Inflammatory macrophage (primary cell): ENCODE results near the gene CRHBP.
"Not testable (repeated sequence)": the region's sequence is repeated elsewhere in the genome, so short reads cannot be mapped to it uniquely, and the experiment has no call there.

ENCODE experiments used
- DNase-seq, 2 donors: peaks; one replicate each; pipeline ENCODE4 v3.0.0-alpha.2; 2020 to 2022

CRHBP gene

DNA sequence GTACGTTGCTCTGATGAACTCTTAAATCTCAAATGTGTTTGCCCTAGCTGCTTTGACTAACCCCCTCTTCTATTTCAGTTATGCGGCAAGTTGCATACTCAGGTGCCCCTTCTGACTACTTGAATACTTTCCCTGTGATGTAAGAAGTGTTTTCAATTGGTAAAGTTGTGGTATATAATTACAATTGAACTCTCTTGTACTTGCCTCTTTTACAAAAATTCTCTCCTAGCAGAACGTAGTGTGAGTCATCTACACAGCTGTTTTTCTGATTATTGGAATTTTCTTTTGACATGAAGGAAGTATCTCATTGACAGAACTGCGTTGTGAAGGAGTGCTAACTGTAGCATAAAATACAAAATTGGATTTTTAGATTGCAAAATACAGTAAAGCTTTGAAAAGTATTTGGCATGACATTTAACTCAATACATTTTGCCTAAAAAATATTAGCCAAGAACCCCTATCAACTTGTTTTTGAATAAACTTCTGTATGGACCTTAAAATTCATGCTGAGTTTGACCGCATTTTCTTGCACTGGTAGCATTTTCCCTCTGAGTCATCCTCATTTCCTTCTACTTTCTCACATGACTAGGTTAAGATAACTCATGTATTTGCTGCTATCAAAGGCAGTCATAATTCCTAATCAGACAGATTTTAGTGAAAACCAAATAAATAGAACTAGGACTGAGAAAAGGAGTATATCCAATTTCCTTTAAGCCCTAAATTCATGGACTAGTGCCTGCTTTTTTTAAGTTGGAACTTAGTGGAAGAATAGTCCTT, 6.3 kb downstream of the CRHBP start:
- peak; percentile 60 to 66 for DNase-seq

DNA sequence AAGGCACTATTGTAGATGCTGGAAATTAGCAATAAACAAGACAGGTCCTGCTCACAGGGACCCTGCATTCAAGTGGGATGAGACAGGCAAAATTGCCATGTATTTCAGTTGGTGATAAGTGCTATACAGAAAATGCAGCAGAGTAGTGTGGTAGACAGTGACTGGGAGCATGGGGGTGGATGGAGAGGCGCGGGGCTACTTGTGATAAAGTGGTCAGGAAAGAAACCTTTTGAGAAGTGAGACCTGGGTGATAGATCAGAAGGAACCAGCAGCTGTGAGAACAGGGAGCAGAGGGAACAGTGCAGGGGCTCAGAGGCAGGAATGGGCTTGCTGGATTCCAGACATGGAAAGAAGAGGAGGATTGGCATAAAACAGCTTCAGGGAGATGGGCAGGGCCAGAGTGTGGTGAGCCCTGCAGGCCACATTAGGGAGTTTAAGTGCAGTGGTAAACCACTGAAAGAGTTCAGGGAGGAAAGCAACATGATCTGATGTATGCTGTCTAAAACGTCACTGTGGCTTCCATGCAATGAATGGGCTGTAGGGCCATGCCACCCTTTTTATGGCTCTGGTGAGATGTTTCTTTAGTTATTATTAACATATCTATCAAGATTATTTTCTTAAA, 7.3 kb downstream of the CRHBP start:
- no peak for DNase-seq

DNA sequence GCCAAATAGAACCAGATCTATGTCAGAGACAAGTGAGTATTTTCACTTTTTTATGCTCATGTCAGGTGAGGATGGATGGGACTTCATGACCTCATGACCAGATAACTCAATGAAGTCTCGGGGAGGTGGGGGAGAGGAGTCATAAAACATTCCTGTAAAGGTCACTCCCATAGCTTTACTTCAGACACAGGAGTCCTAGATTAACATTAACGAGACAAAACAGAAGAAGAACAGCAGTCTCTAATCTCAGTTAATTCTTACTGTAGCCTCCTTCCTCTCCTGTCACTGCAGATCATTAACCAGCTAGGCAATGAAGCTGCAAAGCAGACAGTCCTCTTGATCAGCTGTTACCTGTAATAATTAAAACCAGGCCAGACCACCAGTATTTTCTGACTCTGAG, 11.2 kb downstream of the CRHBP start:
- DNase-seq = no peak

DNA sequence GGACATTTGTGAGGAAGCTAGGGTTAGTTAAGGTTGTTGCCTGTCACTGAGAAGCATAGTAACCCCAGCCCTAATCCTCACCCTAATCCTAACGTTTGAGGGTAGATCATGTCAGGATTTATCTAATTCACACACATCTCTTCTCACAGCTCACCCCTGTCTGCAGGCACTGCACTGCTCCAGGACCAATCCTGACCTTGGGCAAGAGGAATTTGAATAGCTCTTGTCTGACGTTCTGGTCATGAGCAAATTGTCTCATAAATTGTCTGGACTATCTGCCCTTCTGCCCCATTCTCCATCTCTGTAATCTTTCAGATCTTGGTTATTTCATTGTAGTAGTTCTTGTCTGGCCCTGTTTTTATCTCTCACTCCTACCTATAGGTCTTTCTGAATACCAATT, 18.7 kb downstream of the CRHBP start:
- DNase-seq = no peak

DNA sequence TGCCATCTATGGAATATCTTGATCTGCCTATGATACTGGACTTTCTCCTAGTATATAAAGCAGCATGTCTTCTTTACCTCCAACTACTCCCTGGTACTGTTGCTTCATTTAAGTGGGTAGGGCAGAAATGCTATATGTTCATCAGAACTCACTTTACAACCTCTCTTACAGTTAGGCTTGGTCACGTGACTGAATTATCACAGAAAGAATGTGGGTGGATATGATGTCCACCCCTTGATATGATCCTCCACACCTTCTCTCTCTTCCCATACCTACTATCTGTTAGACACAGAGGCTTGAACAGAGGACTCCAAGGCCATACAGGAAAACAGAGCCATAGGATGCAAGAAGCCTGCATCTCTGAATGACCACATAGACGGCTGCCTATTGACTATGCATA, 19.8 kb downstream of the CRHBP start:
- no peak for DNase-seq

DNA sequence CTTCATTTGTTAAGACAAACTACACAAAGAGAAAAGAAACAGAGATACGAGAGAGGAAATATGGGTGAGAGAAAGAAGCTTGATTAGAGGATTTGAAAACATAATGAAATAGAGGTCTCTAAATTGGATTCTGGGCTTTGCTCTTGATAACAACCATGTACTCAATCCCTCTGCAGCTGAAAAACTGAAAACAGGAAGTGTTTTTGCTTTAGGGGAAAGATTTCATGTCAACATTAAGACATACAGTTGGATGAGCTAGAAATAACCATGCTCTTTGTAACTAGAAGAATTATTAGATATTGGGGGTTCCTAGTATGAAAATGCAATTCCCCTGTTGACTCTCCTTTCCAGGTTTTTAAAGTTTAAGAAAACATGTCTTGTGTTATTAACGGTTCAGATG, 21.9 kb downstream of the CRHBP start:
- peak in 1 of 2 donors; percentile 24 for DNase-seq

DNA sequence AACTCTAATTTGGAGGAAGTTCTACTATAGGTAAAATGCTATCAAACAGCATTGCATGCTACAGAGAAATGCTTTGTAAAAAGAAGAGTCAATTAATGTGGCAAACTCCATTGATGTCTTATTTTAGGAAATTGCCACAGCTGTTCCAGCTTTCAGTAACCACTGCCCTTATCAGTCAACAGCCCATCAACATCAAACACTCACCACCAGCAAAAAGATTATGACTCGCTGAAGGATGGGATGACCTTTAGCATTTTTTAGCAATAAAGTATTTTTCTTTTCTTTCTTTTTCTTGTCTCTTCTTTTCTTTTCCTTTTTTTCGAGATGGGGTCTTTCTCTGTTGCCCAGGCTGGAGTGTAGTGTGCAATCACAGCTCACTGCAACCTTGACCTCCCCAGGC, 26.0 kb downstream of the CRHBP start:
- no peak for DNase-seq

DNA sequence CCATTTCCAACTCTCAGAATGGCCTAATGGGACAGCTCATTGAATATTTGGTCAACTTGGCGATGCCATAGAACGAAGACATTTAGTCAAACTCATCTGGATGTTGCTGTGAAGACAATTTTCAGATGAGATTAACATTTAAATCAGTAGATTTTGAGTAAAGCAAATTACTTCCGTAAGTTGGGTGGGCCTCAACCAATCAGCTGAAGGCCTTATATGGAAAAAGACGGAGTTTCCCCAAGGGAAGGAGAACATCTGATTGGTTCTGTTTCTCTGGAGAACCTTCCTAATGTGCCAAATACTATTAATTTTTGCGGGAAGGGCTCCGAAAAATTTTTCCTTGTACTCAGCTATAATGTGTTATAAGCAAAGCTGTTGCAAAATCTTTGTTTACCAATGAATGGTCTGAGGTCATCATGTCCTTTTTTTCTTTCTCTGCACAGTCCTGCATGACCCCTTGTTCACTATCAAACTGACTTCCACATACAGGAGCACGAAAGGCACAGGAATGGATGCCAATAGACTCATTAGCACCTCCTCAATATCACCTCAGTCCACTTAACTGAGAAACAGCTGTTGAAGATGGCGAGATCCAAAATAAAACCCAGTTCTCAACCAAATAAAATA, 27.8 kb downstream of the CRHBP start:
- DNase-seq = no peak

DNA sequence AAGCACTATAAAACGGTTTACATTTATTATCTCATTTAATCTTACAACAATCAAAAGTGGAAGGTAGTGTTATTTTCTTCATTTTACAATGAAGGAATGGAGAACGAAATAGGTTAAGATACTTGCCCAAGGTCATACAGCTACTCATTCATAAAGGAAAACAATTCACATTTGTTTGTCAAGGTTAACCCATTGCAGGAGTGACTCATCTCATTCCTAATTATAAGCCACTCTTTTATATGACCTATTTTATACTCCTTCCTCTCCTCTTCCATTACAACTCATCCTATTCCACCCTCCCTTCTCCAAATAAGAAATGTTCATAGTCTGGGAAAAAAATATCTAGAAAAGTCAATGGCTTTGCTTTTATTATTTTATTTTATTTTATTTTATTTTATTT, 29.6 kb downstream of the CRHBP start:
- DNase-seq = no peak

DNA sequence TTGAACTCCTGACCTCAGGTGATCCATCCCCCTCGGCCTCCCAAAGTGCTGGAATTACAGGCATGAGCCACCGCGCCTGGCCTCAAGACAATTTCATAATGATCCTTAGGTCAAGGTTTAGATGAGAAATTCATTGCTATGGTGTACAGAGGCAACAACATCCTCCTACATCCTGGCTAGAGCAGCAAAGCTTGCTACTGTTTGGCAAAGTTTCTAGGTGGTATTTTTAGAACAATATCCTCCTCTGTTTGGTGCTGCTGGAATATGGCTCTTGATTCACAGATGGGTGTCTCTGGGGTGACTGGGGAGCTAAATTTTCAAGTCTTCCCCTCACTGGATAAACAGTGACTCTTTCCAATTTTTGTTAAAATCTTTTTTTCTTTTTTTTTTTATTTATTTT, 30.6 kb downstream of the CRHBP start:
- no peak for DNase-seq

DNA sequence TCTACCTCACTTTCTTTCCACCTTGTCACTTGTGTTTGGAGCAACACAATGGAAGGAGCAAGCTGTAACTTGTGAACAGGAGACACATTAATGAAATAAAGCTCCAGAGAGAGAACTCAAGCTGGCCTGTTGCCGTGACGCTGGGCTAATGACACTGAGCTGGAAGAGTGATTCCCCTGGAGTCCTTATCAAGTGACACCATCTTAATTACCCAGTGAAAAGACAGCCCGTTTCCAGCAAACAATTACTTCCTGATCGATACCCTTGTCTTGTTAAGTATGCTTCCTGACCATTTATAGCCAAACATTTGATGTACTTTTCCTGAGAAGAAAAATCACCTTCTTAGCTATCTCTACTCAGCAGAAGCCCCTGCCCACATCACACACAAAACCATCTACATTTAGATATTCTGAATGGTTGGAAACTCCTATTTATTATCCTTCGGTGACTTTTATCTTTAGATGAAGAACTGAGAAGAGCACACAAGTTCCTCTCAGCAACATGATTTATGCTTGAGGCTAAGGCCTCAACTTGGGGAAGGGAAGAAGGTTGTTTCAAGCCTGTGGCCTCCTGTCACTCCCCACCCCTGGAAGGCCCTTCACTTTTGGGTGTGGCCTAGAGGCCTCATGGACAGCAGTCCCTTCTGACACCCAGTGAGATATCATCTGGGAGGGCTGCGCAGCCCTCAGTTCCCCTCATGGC, 34.1 kb downstream of the CRHBP start:
- DNase-seq = no peak

DNA sequence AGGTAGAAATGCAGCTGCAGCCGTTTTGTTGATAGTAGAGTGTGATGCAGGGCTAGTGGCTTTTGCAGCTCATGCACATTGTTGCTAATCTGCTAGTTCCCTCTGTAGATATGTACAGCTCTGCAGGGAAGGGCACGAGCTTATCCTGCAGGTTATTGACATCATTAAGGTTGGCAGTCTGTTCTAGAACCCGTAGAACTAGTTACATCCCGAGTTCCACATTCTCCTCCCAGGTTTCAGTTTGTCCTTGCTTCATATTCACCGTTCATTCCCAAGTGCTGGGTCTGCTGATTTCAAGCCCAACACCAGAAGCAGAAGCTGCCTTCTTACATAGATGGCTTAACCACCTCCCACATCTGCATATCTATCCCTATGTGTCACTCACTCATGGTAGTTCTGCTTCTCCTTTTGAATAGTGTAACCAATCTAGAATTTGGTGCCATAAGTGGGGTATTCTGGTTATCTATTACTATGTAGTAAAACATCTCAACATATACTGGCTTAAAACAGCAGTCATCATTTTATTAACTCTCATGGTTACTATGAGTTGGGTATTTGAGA, 38.1 kb downstream of the CRHBP start:
- DNase-seq = peak; percentile 85

DNA sequence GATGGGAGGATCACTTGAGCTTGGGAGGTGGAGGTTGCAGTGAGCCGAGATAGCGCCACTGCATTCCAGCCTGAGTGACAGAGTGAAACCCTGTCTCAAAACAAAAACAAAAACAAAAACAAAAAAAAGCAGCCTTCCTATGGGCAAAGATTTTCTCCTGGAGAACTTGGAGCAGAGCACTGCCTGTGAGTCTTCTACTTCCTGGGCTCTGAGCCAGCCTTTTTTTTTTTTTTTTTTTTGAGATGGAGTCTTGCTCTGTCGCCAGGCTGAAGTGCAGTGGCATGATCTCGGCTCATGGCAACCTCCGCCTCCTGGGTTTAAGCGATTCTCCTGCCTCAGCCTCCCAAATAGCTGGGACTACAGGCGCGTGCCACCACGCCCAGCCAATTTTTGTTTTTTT, 40.6 kb downstream of the CRHBP start:
- DNase-seq = not testable (repeated sequence)

DNA sequence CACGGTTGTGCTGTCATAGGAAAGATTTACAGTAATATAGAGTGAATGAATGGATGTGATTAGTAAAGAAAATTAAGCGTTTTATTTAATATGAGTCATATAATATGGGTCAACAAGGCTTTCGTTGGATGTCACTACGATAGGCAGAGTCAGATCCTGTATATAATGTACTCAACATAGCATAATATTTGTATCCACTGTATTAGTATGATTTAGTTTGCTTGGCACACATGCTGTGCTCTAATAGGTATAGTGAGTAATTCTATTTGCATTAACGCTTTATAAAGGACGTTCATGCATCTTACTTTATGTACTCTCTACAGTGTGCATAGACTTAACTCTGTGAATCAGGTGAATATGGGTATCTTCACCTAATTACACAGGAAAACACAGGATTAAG, 41.5 kb downstream of the CRHBP start:
- DNase-seq = no peak

DNA sequence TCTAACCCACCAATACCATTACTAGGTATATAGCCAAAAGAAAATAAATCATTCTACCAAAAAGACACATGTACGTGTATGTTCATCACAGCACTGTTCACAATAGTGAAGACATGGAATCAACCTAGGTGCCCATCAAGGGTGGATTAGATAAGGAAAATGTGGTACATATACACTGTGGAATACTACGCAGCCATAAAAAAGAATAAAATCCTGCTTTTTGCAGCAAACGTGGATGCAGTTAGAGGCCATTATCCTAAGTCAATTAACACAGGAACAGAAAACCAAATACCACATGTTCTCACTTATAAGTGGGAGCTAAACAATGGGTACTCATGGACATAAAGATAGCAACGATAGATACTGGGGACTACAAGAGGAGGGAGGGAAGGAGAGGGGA, 45.4 kb downstream of the CRHBP start:
- not testable (repeated sequence) for DNase-seq

DNA sequence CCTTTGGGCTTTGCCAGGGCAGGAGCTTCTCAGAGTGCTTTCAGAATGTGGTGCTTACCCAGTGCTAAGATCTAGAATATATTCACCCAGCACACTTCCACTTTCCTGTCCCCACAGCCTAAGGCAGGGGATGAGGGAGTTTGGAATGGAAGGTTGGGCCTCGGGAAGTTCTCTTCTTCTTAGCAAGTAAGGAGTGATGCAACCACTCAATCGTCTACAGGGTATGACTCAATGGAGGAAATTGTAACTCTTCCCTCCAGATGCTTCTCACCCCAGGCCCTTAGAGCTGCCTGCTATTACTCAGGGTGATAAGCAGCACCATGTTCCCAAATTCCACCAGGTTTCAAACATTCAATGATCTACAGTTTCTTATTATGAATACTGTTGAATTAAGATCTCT, 46.6 kb downstream of the CRHBP start:
- peak; percentile 80 to 83 for DNase-seq

DNA sequence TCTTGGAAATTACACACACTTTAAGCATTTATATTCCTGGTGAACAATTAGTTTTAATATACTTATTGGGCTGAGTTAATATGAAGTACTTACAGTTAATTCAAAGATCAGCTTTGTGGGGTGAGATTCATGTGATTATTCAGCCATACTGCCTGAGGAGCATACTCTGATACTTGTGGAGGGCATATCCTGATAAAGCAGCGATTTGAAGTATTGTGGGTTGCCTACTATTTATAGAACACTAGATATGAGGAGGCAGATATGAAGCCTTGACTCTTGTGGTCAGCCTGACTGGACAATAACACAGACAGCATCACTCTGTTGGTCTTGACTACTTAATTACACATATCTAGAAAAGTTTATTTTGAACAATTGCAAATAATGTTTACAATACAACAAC, 50.4 kb downstream of the CRHBP start:
- no peak for DNase-seq

DNA sequence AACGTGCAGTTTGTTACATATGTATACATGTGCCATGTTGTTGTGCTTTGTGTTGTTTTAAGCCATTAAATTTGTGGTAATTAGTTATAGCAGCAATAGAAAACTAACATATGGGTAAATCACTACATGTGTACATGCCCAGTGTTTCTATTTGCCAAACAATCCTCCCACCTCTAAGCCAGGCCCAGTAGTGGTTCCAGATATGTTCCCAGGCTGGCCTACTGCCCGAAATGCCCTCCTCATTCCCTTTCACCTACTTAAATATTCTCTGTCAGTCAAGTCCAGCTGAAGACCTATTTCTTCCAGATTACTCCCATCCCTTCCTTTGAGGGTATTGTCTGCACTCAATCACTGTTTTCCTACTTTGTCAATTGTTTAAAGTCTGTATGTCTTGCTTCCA, 53.3 kb downstream of the CRHBP start:
- DNase-seq = no peak

DNA sequence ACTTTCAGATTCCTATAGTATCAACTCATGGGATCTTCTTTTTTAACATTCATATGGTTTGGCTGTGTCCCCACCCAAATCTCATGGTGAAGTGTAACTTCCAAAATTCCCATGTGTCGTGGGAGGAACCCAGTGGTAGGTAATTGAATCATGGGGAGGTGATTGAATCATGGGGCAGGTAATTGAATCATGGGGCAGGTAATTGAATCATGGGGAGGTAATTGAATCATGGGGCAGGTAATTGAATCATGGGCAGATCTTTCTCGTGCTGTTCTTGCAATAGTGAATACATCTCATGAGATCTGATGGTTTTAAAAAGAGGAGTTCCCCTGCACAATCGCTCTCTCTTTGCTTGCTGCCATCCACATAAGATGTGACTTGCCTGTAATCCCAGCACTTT, 55.6 kb downstream of the CRHBP start:
- DNase-seq = no peak

DNA sequence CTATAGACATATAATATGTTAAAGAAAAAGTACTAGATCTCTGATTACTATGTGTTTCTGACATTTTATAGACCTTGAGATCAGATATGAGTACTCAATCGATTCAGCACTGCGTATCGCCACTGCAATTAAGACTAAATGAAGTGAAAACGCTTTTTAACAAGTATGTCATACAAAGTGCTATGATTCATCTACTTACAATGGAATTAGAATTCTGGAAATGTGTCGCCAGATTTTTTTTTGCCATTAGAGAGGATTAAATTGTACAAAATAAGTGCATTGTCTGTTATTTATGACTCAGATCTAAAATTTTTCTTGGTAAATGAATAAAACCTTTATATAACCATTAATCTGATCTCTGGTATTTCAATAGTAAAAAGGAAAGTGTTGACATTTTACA, 57.4 kb downstream of the CRHBP start:
- DNase-seq = no peak

DNA sequence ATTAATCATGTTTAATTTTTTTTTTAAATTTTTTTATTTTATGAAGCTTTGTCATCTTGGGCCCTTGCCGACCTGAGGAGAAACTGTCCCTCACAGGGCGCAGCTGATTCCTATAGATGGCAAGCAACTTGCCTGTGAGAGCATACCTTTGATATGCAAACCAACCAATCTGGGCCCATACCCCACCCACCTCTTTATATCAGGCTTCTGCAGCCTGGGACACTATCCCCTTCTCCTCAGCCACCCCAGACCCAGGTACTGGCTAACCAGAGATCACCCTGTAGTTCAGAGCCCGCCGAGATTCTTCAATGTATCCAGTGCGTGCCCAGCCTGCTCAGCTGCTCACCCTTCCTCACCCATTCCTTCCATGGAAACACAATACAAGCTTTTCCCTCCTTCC, 58.7 kb downstream of the CRHBP start:
- no peak for DNase-seq

DNA sequence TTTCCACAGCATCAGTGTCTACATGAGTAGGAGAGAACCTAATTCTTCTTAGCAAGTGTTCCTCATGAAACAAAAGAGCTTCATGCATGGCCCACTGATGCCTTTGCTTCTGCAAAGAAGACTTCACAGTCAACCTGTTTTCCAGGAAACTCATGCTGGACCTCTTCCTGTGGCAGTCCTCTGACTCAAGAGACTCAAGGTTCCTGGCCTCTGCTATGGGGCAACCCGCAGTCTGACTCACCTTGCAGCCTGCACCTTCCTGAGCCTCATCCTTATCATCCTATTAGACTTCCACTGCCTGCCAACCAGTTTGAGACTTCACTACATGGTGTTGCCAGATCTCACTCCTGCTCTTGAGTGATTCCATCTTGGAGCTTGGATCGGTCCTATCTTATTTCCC, 59.8 kb downstream of the CRHBP start:
- DNase-seq = no peak

DNA sequence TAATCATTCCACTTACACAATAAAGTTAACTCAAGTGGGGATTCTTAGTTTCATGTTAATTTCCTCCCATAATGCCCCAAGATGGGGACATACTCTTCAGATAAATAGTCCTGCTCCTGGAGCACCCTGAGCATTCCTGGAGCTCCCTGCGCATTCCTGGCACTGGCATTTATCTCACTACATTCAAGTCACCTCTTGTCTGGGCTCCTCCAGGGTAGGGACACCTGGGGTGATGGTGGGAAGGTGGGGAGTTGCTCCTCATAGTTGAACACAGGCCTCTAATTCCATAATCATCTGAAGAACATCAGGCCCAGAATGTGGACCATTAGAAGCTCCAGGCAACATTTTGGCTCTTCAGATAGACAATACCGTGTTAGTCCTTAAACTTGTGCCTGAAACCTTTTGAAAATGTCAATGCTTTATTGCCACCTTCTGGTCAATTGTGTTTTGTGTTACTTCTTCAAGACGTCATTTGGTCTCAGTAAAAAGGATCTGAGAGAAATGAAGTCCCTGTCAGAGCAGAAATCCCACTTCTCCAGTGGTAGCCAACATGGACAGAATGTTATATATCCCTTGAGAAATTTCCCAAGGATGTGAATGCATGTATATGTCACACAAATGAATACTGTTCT, 63.2 kb downstream of the CRHBP start:
- peak; percentile 71 to 77 for DNase-seq
